Muscle of leg (tissue), 11 donors: ENCODE results near the gene RTL10. TPM values are rescaled to one million over a fixed set of nuclear protein-coding genes. Genes with fewer than 3 reads are reported as not detected.
A peak's percentile ranks its signal among the peaks of the same experiment; 100 is the strongest.

Source experiments
- DNase-seq: peaks from one replicate; pipeline ENCODE4 v3.0.0; 2013
- H3K27ac ChIP-seq: one replicate; pipeline ENCODE4 v1.5.1; 2013; ENCODE audit warnings: mild to moderate bottlenecking, low read length, control low read depth
- H3K27me3 ChIP-seq: one replicate; pipeline ENCODE4 v1.6.1; 2013; ENCODE audit warnings: low read length; ENCODE audit not compliant: control insufficient read depth, insufficient read depth
- H3K36me3 ChIP-seq: one replicate; pipeline ENCODE4 v1.6.1; 2013; ENCODE audit warnings: low read length; ENCODE audit not compliant: control insufficient read depth, insufficient read depth
- H3K4me1 ChIP-seq: one replicate; pipeline ENCODE4 v1.6.1; 2013; ENCODE audit warnings: low read length; ENCODE audit not compliant: control insufficient read depth, insufficient read depth
- H3K4me3 ChIP-seq: one replicate; pipeline ENCODE4 v1.5.1; 2013; ENCODE audit warnings: low read length, control low read depth
- H3K9me3 ChIP-seq: replicated peaks from 2 replicates; pipeline ENCODE4 v1.6.1; 2013; ENCODE audit warnings: low read depth, low read length; ENCODE audit not compliant: control insufficient read depth
- WGBS: methylation state at CpG from one replicate; pipeline ENCODE4 v1.1.5; 2013; ENCODE audit warnings: missing lambda C conversion rate; ENCODE audit not compliant: insufficient coverage; 5-methylcytosine and 5-hydroxymethylcytosine counted together
- polyA plus RNA-seq, 8 donors: library from polyadenylated mRNA; unstranded; fragments of 120-200 nt; gene quantifications; one replicate each; pipeline versions ENCODE4 v1.2.1 to v1.2.3, GENCODE V29; 2013; ENCODE audit warnings: inconsistent platforms in 1 of 8, low replicate concordance in 1 of 8; ENCODE audit not compliant: insufficient read length in 8 of 8, insufficient read depth in 1 of 8
- total RNA-seq: library from RNA; stranded (reverse); fragments of 120-200 nt; gene quantifications from one replicate; pipeline ENCODE4 v1.2.4, GENCODE V29; 2013

The RTL10 gene
- total and polyA plus RNA-seq, 9 donors, result 10.8 to 15.8 (median 12.7) TPM

GRCh38 chr22:19853058-19853878 is 1.4 kb downstream of the RTL10 start:
- Histone ChIP-seq H3K4me1 (peaks cover 28% of the 10 kb centered on the region), H3K36me3 (peaks cover 34% of the 10 kb centered on the region), H3K27me3 (no peaks in the 10 kb centered on the region), H3K9me3 (no peaks in the 10 kb centered on the region), H3K27ac (no peak overlapping the region), H3K4me3 (peak overlapping the region; percentile 97)
- WGBS, result 44% methylated on average over 11 of the region's 11 CpGs
- peak; percentile 21 for DNase-seq

- peaks cover 28% of the 10 kb centered on the region for H3K4me1 ChIP-seq
- WGBS, result 81% methylated on average over 11 of the region's 12 CpGs
- peaks cover 35% of the 10 kb centered on the region for H3K36me3 ChIP-seq
- peak; percentile 8 for DNase-seq
- H3K9me3 ChIP-seq, result peaks cover under 1% of the 10 kb centered on the region
- no peaks in the 10 kb centered on the region for H3K27me3 ChIP-seq
- H3K27ac ChIP-seq, result no peak overlapping the region
- H3K4me3 ChIP-seq, result no peak overlapping the region
Observed at GRCh38 chr22:19852177-19852781, 2.4 kb downstream of the RTL10 start.

- peaks cover 4% of the 10 kb centered on the region for H3K9me3 ChIP-seq
- peaks cover 28% of the 10 kb centered on the region for H3K4me1 ChIP-seq
- H3K27ac ChIP-seq, result no peak overlapping the region
- no peaks in the 10 kb centered on the region for H3K27me3 ChIP-seq
- 91% methylated on average over 21 of the region's 21 CpGs for WGBS
- H3K36me3 ChIP-seq, result peaks cover 40% of the 10 kb centered on the region
- H3K4me3 ChIP-seq, result no peak overlapping the region
- DNase-seq, result no peak
Observed at GRCh38 chr22:19851291-19852176, 3.1 kb downstream of the RTL10 start.

GRCh38 chr22:19850763-19851109 is 3.9 kb downstream of the RTL10 start:
- 85% methylated on average over 9 of the region's 9 CpGs for WGBS
- no peak for DNase-seq
- Histone ChIP-seq H3K27ac (no peak overlapping the region), H3K36me3 (peaks cover 40% of the 10 kb centered on the region), H3K4me3 (no peak overlapping the region), H3K9me3 (peaks cover 4% of the 10 kb centered on the region), H3K4me1 (peaks cover 24% of the 10 kb centered on the region), H3K27me3 (no peaks in the 10 kb centered on the region)

- H3K4me3 ChIP-seq, result no peak overlapping the region
- WGBS, result 85% methylated on average over 7 of the region's 9 CpGs
- H3K4me1 ChIP-seq, result peaks cover 26% of the 10 kb centered on the region
- H3K36me3 ChIP-seq, result peaks cover 40% of the 10 kb centered on the region
- no peaks in the 10 kb centered on the region for H3K27me3 ChIP-seq
- DNase-seq, result no peak
- no peak overlapping the region for H3K27ac ChIP-seq
- H3K9me3 ChIP-seq, result peaks cover 4% of the 10 kb centered on the region
Observed at GRCh38 chr22:19849835-19850762, 4.6 kb downstream of the RTL10 start.

GRCh38 chr22:19848298-19849224 is 6.1 kb downstream of the RTL10 start:
- whole genome bisulfite sequencing, result 88% methylated on average over 4 of the region's 7 CpGs
- no peak for DNase-seq
- Histone ChIP-seq H3K27me3 (no peaks in the 10 kb centered on the region), H3K4me3 (no peak overlapping the region), H3K27ac (no peak overlapping the region), H3K4me1 (peaks cover 36% of the 10 kb centered on the region), H3K9me3 (peaks cover 4% of the 10 kb centered on the region), H3K36me3 (peaks cover 40% of the 10 kb centered on the region)

- Histone ChIP-seq H3K36me3 (peaks cover 40% of the 10 kb centered on the region), H3K4me1 (peaks cover 28% of the 10 kb centered on the region), H3K27me3 (no peaks in the 10 kb centered on the region), H3K9me3 (peaks cover 4% of the 10 kb centered on the region), H3K27ac (no peak overlapping the region), H3K4me3 (no peak overlapping the region)
- 80% methylated on average over 1 of the region's 2 CpGs for WGBS
- no peak for DNase-seq
Observed at GRCh38 chr22:19847345-19847632, 7.4 kb downstream of the RTL10 start.

- WGBS, result 79% methylated on average over 7 of the region's 9 CpGs
- Histone ChIP-seq H3K27me3 (no peaks in the 10 kb centered on the region), H3K4me1 (peaks cover 27% of the 10 kb centered on the region), H3K36me3 (peaks cover 36% of the 10 kb centered on the region), H3K9me3 (peaks cover 4% of the 10 kb centered on the region), H3K4me3 (no peak overlapping the region), H3K27ac (no peak overlapping the region)
- no peak for DNase-seq
Observed at GRCh38 chr22:19846620-19847344, 7.9 kb downstream of the RTL10 start.
